Panc1 (cell line): ENCODE results near the gene TANC1. TPM values are rescaled to one million over a fixed set of nuclear protein-coding genes. Genes with fewer than 3 reads are reported as not detected.

Source experiments
- ATAC-seq: fragments of 200-7000 bp; cut with Tn5 transposase; 2 replicates; pipeline ENCODE4 v1.9.1; 2020; ENCODE audit warnings: mild to moderate bottlenecking, moderate library complexity
- BruUV-seq: library from RNA; stranded (reverse); fragments of 400-500 nt; replicated peaks from 2 replicates; lab custom pipeline; 2021; lab: Mats Ljungman, UMichigan
- CTCF ChIA-PET: fragments of 300-600 bp; sonication (Branson Sonifier 250); formaldehyde crosslinking; loops from one replicate; lab custom pipeline; 2022; ENCODE audit warnings: antibody characterized with exemption; lab: Charles Lee
- POLR2A ChIA-PET: fragments of 300-600 bp; sonication (Branson Sonifier 250); formaldehyde crosslinking; loops from one replicate; lab custom pipeline; 2022; ENCODE audit warnings: antibody characterized with exemption; lab: Charles Lee
- DNase-seq: peaks from one replicate; pipeline ENCODE4 v3.0.0-alpha.2; 2010; ENCODE audit warnings: low read depth, low spot score
- H3K27ac ChIP-seq: 2 replicates; pipeline ENCODE4 v1.5.1; 2011; ENCODE audit warnings: mild to moderate bottlenecking, low read length, inconsistent platforms
- H3K27me3 ChIP-seq: fragments of 200-500 bp; sonication (Bioruptor generic); 2 replicates; pipeline ENCODE4 v1.6.0; 2014; ENCODE audit warnings: low read length, inconsistent platforms; ENCODE audit not compliant: control insufficient read depth, insufficient read depth
- H3K36me3 ChIP-seq: fragments of 200-500 bp; sonication (Bioruptor generic); 2 replicates; pipeline ENCODE4 v1.5.1; 2014; ENCODE audit warnings: inconsistent platforms, mild to moderate bottlenecking, low read length, moderate library complexity; ENCODE audit not compliant: control insufficient read depth, insufficient read depth
- H3K4me1 ChIP-seq: 2 replicates; pipeline ENCODE4 v1.5.1; 2011; ENCODE audit warnings: inconsistent platforms, mild to moderate bottlenecking, low read length, moderate library complexity; ENCODE audit not compliant: control insufficient read depth, insufficient read depth
- H3K4me3 ChIP-seq, 2 experiments: 2 replicates each; pipeline ENCODE4 v1.5.1; 2011 to 2012; ENCODE audit warnings: low read depth in 2 of 2, low read length in 2 of 2, mild to moderate bottlenecking in 2 of 2, inconsistent platforms in 1 of 2, moderate library complexity in 1 of 2
- H3K9me3 ChIP-seq: fragments of 200-500 bp; sonication (Bioruptor generic); 2 replicates; pipeline ENCODE4 v1.5.1; 2014; ENCODE audit warnings: low read depth, mild to moderate bottlenecking, inconsistent platforms, low read length, moderate library complexity; ENCODE audit not compliant: control insufficient read depth, insufficient read depth
- CTCF ChIP-seq: fragments of 450-650 bp; IDR thresholded peaks from 2 replicates; pipeline ENCODE4 v1.5.1; 2017; ENCODE audit warnings: mild to moderate bottlenecking
- SIN3A ChIP-seq: IDR thresholded peaks from 2 replicates; pipeline ENCODE4 v1.6.1; 2012; ENCODE audit warnings: low read depth, mild to moderate bottlenecking, low read length, moderate library complexity, borderline replicate concordance; ENCODE audit not compliant: insufficient read depth
- TCF7L2 ChIP-seq: IDR thresholded peaks from 2 replicates; pipeline ENCODE4 v1.6.1; 2011; ENCODE audit warnings: mild to moderate bottlenecking, low read depth, low read length, inconsistent platforms
- in situ Hi-C: cut with HindIII; loops from 2 replicates; pipeline ENCODE4 v1.10.0; 2016; ENCODE audit warnings: low sequenced_read_pairs, low pct_unique_long_range_greater_than_20kb
- intact Hi-C: fragments of 100-400 bp; cut with micrococcal nuclease; formaldehyde crosslinking; loops from one replicate; pipeline ENCODE4 v1.10.0; 2022; ENCODE audit not compliant: unreplicated experiment
- total RNA-seq: library from RNA; stranded (reverse); gene quantifications from one replicate; pipeline ENCODE4 v1.2.1, GENCODE V29; 2021; ENCODE audit not compliant: unreplicated experiment
- TF ChIP-seq, protein P1 (sequence below), 2 experiments: IDR thresholded peaks; 2 replicates each; pipeline ENCODE4 v1.6.1; 2011 to 2012; ENCODE audit warnings: low read depth in 2 of 2, control low read depth in 1 of 2, low read length in 1 of 2, mild to moderate bottlenecking in 1 of 2, moderate library complexity in 1 of 2; ENCODE audit not compliant: insufficient read depth in 1 of 2

The TANC1 gene
- total RNA-seq, 1 experiment from 2014 or later, result 44.3 TPM

DNA sequence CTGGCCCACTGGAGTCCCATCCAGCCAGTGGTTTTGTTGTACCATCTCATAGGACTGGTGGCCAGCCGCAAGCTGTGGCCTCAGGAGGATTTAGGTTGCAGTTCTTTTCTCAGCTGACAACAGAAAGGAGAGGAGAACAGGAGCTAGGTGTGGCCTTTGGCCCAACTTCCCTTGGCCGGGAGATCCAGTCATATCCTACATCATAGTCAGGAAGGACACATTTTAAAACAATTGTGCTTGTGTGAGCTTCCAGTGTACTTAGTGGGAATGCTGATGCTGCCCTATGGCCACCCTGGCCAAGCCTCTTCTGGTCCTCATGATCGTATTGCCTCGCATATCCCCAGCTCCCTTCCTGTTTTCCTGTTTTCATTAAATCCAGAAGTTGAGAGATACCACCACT lies 220.0 kb downstream of the TANC1 start:
- H3K4me1 ChIP-seq, result no peaks in the 10 kb centered on the region
- BruUV-seq, result no TSS peak
- ChIA-PET POLR2A (no interaction called here), CTCF (no interaction called here)
- intact Hi-C loops (no loop called here), in situ Hi-C loops (no loop called here)
- ATAC-seq (no peak), DNase-seq (no peak)
- H3K4me3 ChIP-seq, result no peak overlapping the region
- no peaks in the 10 kb centered on the region for H3K27me3 ChIP-seq
- no peaks in the 10 kb centered on the region for H3K9me3 ChIP-seq
- TF ChIP-seq CTCF, result no peak
- TF ChIP-seq TCF7L2, result no peak
- TF ChIP-seq, protein P1, sequence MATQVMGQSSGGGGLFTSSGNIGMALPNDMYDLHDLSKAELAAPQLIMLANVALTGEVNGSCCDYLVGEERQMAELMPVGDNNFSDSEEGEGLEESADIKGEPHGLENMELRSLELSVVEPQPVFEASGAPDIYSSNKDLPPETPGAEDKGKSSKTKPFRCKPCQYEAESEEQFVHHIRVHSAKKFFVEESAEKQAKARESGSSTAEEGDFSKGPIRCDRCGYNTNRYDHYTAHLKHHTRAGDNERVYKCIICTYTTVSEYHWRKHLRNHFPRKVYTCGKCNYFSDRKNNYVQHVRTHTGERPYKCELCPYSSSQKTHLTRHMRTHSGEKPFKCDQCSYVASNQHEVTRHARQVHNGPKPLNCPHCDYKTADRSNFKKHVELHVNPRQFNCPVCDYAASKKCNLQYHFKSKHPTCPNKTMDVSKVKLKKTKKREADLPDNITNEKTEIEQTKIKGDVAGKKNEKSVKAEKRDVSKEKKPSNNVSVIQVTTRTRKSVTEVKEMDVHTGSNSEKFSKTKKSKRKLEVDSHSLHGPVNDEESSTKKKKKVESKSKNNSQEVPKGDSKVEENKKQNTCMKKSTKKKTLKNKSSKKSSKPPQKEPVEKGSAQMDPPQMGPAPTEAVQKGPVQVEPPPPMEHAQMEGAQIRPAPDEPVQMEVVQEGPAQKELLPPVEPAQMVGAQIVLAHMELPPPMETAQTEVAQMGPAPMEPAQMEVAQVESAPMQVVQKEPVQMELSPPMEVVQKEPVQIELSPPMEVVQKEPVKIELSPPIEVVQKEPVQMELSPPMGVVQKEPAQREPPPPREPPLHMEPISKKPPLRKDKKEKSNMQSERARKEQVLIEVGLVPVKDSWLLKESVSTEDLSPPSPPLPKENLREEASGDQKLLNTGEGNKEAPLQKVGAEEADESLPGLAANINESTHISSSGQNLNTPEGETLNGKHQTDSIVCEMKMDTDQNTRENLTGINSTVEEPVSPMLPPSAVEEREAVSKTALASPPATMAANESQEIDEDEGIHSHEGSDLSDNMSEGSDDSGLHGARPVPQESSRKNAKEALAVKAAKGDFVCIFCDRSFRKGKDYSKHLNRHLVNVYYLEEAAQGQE (IDR thresholded peaks at IDR 0.05; ENCODE audit: insufficient read depth in 1 of 2, low read depth in 2 of 2, low read length in 1 of 2), result no peak
- no peak for TF ChIP-seq SIN3A
- H3K36me3 ChIP-seq, result no peaks in the 10 kb centered on the region
- H3K27ac ChIP-seq, result no peak overlapping the region

DNA sequence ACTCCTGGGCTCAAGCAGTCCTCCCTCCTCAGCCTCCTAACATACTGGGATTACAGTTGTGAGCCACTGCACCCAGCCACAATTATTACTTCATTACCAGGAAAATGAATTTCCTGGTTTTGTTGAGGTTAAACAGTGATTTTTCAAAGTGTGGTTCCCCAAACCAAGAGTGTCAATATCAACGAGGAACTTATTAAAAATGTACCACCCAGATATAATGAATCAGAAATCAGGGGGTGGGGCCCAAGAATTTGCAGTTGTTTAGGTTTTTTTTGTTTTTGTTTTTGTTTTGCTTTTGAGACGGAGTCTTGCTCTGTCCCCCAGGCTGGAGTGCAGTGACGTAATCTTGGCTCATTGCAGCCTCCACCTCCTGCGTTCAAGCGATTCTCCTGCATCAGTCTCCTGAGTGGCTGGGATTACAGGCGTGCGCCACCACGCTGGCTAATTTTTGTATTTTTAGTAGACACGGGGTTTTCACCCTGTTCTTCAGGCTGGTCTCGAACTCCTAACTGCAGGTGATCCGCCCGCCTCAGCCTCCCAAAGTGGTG lies 224.0 kb downstream of the TANC1 start:
- TF ChIP-seq TCF7L2, result no peak
- TF ChIP-seq CTCF, result no peak
- Histone ChIP-seq H3K4me3 (no peak overlapping the region), H3K9me3 (no peaks in the 10 kb centered on the region), H3K4me1 (no peaks in the 10 kb centered on the region), H3K27ac (no peak overlapping the region), H3K36me3 (peaks cover 4% of the 10 kb centered on the region; the same call in 1 of the 2 replicates), H3K27me3 (no peaks in the 10 kb centered on the region)
- intact Hi-C loops, result no loop called here
- DNase-seq, result no peak
- CTCF ChIA-PET, result no interaction called here
- in situ Hi-C loops, result no loop called here
- POLR2A ChIA-PET, result no interaction called here
- ATAC-seq, result no peak
- no TSS peak for BruUV-seq
